ENCODE data around the gene ISL1. TPM values are rescaled to one million over a fixed set of nuclear protein-coding genes. Genes with fewer than 3 reads are reported as not detected.

The ISL1 gene
- total RNA-seq, 2 experiments from 2014 or later: not detected

GRCh38 chr5:51388488-51389287 is 5.4 kb downstream of the ISL1 start:
- intact Hi-C loops (cut with micrococcal nuclease; ENCODE audit: unreplicated experiment): no loop called here
- Histone ChIP-seq H3K27ac (ENCODE audit: low read depth, low read length, poor library complexity, severe bottlenecking) (no peak overlapping the region), H3K9me3 (ENCODE audit: low read length) (no peaks in the 10 kb centered on the region), H3K4me3 (ENCODE audit: low read depth, low read length, poor library complexity, severe bottlenecking) (no peak overlapping the region), H3K4me2 (ENCODE audit: low read length) (no peak overlapping the region), H3K4me1 (ENCODE audit: insufficient read depth, low read length, poor library complexity, severe bottlenecking) (no peaks in the 10 kb centered on the region), H2AFZ (ENCODE audit: low read length) (no peak overlapping the region), H3K79me2 (ENCODE audit: insufficient read depth, low read depth, low read length) (no peaks in the 10 kb centered on the region), H3K9me2 (ENCODE audit: insufficient read depth, low read length) (no peaks in the 10 kb centered on the region), H3K36me3 (ENCODE audit: insufficient read depth, low read length) (no peaks in the 10 kb centered on the region), H4K20me1 (ENCODE audit: insufficient read depth, low read length) (no peaks in the 10 kb centered on the region)
- DNase-seq (ENCODE audit: low spot score): no peak
- CTCF ChIA-PET (ENCODE audit: unreplicated experiment): no interaction called here
- TF ChIP-seq CTCF (conservative IDR thresholded peaks at IDR 0.05; ENCODE audit: low read length) (no peak), EZH2phosphoT487 (IDR thresholded peaks at IDR 0.05; ENCODE audit: borderline replicate concordance, low read depth, low read length) (no peak)
- POLR2A ChIA-PET: no interaction called here
- no TSS peak for BruUV-seq (replicated peaks)

- BruUV-seq (replicated peaks): no TSS peak
- Histone ChIP-seq H4K20me1 (ENCODE audit: insufficient read depth, low read length) (no peaks in the 10 kb centered on the region), H3K9me3 (ENCODE audit: low read length) (no peaks in the 10 kb centered on the region), H3K79me2 (ENCODE audit: insufficient read depth, low read depth, low read length) (no peaks in the 10 kb centered on the region), H3K4me1 (ENCODE audit: insufficient read depth, low read length, poor library complexity, severe bottlenecking) (no peaks in the 10 kb centered on the region), H3K4me2 (ENCODE audit: low read length) (no peak overlapping the region), H3K36me3 (ENCODE audit: insufficient read depth, low read length) (no peaks in the 10 kb centered on the region), H3K9me2 (ENCODE audit: insufficient read depth, low read length) (no peaks in the 10 kb centered on the region), H3K27ac (ENCODE audit: low read depth, low read length, poor library complexity, severe bottlenecking) (no peak overlapping the region), H2AFZ (ENCODE audit: low read length) (no peak overlapping the region), H3K4me3 (ENCODE audit: low read depth, low read length, poor library complexity, severe bottlenecking) (no peak overlapping the region)
- TF ChIP-seq EZH2phosphoT487 (IDR thresholded peaks at IDR 0.05; ENCODE audit: borderline replicate concordance, low read depth, low read length) (no peak), CTCF (conservative IDR thresholded peaks at IDR 0.05; ENCODE audit: low read length) (no peak)
- intact Hi-C loops (cut with micrococcal nuclease; ENCODE audit: unreplicated experiment): no loop called here
- no peak for DNase-seq (ENCODE audit: low spot score)
- ChIA-PET CTCF (ENCODE audit: unreplicated experiment) (no interaction called here), POLR2A (no interaction called here)
These were observed 6.0 kb downstream of the ISL1 start for GRCh38 chr5:51389288-51389576.

- Histone ChIP-seq H3K9me3 (ENCODE audit: low read length) (no peaks in the 10 kb centered on the region), H2AFZ (ENCODE audit: low read length) (no peak overlapping the region), H3K4me2 (ENCODE audit: low read length) (no peak overlapping the region), H3K4me3 (ENCODE audit: low read depth, low read length, poor library complexity, severe bottlenecking) (no peak overlapping the region), H3K4me1 (ENCODE audit: insufficient read depth, low read length, poor library complexity, severe bottlenecking) (no peaks in the 10 kb centered on the region), H3K9me2 (ENCODE audit: insufficient read depth, low read length) (no peaks in the 10 kb centered on the region), H3K36me3 (ENCODE audit: insufficient read depth, low read length) (no peaks in the 10 kb centered on the region), H3K27ac (ENCODE audit: low read depth, low read length, poor library complexity, severe bottlenecking) (no peak overlapping the region), H3K79me2 (ENCODE audit: insufficient read depth, low read depth, low read length) (no peaks in the 10 kb centered on the region), H4K20me1 (ENCODE audit: insufficient read depth, low read length) (no peaks in the 10 kb centered on the region)
- intact Hi-C loops (cut with micrococcal nuclease; ENCODE audit: unreplicated experiment): no loop called here
- DNase-seq (ENCODE audit: low spot score): no peak
- POLR2A ChIA-PET: interaction anchor here (0.7 kb wide), 1 partner anchor 706 kb away, joined by 3 read pairs; no protein-coding TSS in a partner anchor
- CTCF ChIA-PET (ENCODE audit: unreplicated experiment): no interaction called here
- no peak for TF ChIP-seq CTCF (conservative IDR thresholded peaks at IDR 0.05; ENCODE audit: low read length)
- TF ChIP-seq EZH2phosphoT487 (IDR thresholded peaks at IDR 0.05; ENCODE audit: borderline replicate concordance, low read depth, low read length): no peak
- no TSS peak for BruUV-seq (replicated peaks)
These were observed 6.6 kb downstream of the ISL1 start for GRCh38 chr5:51389577-51390463.

Measured in OCI-LY7 (cell line).